Pancreas (tissue), 10 donors: ENCODE results near the gene NIP7. TPM values are rescaled to one million over a fixed set of nuclear protein-coding genes. Genes with fewer than 3 reads are reported as not detected.

Source experiments
- ATAC-seq, 4 donors: fragments of 200-7000 bp; cut with Tn5 transposase; one replicate each; pipeline versions ENCODE4 v1.8.0 to v1.9.1; 2020; ENCODE audit warnings: mild to moderate bottlenecking in 4 of 4, moderate library complexity in 4 of 4
- DNase-seq, 6 donors: peaks; one replicate each; pipeline ENCODE4 v3.0.0-alpha.2; 2020
- FAIRE-seq: peaks from 2 replicates; lab custom pipeline; 2012; peaks lifted over from hg19 to GRCh38; lab: Jason Lieb, UNC
- H3K27ac ChIP-seq, 4 donors: fragments of 200-600 bp; sonication (generic); 1 replicate in 3 of 4; 2 replicates in 1 of 4; pipeline versions ENCODE4 v1.5.0 to v1.8.0; 2020
- H3K27me3 ChIP-seq, 4 donors: fragments of 200-600 bp; one replicate each; pipeline ENCODE4 v1.8.0; 2021
- H3K36me3 ChIP-seq, 3 donors: fragments of 200-600 bp; sonication (generic) in 1 of 3; one replicate each; pipeline versions ENCODE4 v1.5.0 to v1.8.0; 2020 to 2021
- H3K4me1 ChIP-seq, 3 donors: fragments of 200-600 bp; one replicate each; pipeline ENCODE4 v1.8.0; 2021
- H3K4me3 ChIP-seq, 4 donors: fragments of 200-600 bp; sonication (generic) in 2 of 4; one replicate each; pipeline versions ENCODE4 v1.5.0 to v1.8.0; 2020 to 2021
- H3K9me3 ChIP-seq, 4 donors: fragments of 200-600 bp; one replicate each; pipeline ENCODE4 v1.8.0; 2021
- WGBS, 2 donors: extraction: QIAGEN DNeasy Blood & Tissue Kit; methylation state at CpG; one replicate each; pipeline ENCODE4 v1.1.7; 2013; 5-methylcytosine and 5-hydroxymethylcytosine counted together
- intact Hi-C, 3 donors: fragments of 100-400 bp; cut with DNase I; formaldehyde crosslinking; loops; one replicate each; pipeline versions ENCODE4 v1.11.1 to v1.14.2; 2022
- polyA plus RNA-seq, 2 donors: library from polyadenylated mRNA; stranded (reverse); fragments of 200-250 nt; gene quantifications; one replicate each; pipeline ENCODE4 v1.2.3, GENCODE V29; 2013
- total RNA-seq, 6 donors: library from RNA; stranded (reverse); fragmentation: NEBNext Ultra II Directional in 4 of 6; extraction: Animal tissue kit (Norgen Biotek cat#: 25700) in 4 of 6; gene quantifications; one replicate each; pipeline versions ENCODE4 v1.2.1 to v1.2.4, GENCODE V29; 2021 to 2023
- TF ChIP-seq, protein P1 (sequence below), 4 donors: fragments of 200-600 bp; sonication (generic) in 3 of 4; IDR thresholded peaks; one replicate each; pipeline versions ENCODE4 v1.5.0 to v1.8.0; 2021; ENCODE audit warnings: antibody characterized with exemption in 4 of 4
- donor health status: healthy with polysubstance abuse.
- donor health status: DM: no; HTN: no; CAD: no; lungs with moderate emphysema.
- donor health status: DM: no; HTN: no; CAD: no.
- donor health status: control.
- donor health status: control.
- donor health status: Bipolar disorder and iron deficiency.
- donor health status: DM: yes; HTN: yes; CAD: no.
- donor health status: DM: no; HTN: no; CAD: no.
- donor health status: DM: no; HTN: no; CAD: no.
- donor health status: DM: yes; HTN: yes; CAD: no.

The NIP7 gene
- total and polyA plus RNA-seq, 8 donors: 4.7 to 9.4 (median 7.1) TPM

DNA sequence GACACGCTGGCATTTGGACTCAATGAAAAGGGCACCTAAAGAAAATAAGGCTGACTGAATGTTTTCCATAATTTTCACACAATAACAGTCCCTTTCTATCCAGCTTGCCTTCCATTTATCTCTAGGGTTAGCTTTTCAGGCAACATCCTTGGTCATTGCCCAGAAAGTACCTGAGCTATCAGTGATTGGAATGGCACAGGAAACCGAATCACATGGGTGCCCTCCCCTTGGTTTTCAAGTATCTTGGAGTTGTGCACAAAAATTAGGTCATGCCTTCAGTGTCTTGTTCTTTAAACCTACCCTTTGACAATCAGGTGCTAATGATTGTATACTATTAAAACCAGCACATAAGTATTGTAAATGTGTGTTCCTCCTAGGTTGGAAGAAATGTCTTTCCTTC lies 31.7 kb upstream of the NIP7 start:
- Histone ChIP-seq H3K27ac (no peak overlapping the region), H3K9me3 (no peaks in the 10 kb centered on the region), H3K27me3 (no peaks in the 10 kb centered on the region), H3K4me3 (no peak overlapping the region), H3K4me1 (peaks cover 5 to 9% (median 6%) of the 10 kb centered on the region in 3 donors), H3K36me3 (no peaks in the 10 kb centered on the region)
- WGBS, 2 donors: 85 to 86% methylated on average over 2 of the region's 2 CpGs
- ATAC-seq (no peak), DNase-seq (no peak), FAIRE-seq (no peak)
- TF ChIP-seq, protein P1, sequence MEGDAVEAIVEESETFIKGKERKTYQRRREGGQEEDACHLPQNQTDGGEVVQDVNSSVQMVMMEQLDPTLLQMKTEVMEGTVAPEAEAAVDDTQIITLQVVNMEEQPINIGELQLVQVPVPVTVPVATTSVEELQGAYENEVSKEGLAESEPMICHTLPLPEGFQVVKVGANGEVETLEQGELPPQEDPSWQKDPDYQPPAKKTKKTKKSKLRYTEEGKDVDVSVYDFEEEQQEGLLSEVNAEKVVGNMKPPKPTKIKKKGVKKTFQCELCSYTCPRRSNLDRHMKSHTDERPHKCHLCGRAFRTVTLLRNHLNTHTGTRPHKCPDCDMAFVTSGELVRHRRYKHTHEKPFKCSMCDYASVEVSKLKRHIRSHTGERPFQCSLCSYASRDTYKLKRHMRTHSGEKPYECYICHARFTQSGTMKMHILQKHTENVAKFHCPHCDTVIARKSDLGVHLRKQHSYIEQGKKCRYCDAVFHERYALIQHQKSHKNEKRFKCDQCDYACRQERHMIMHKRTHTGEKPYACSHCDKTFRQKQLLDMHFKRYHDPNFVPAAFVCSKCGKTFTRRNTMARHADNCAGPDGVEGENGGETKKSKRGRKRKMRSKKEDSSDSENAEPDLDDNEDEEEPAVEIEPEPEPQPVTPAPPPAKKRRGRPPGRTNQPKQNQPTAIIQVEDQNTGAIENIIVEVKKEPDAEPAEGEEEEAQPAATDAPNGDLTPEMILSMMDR (IDR thresholded peaks at IDR 0.05): no peak
- intact Hi-C loops: no loop called here

DNA sequence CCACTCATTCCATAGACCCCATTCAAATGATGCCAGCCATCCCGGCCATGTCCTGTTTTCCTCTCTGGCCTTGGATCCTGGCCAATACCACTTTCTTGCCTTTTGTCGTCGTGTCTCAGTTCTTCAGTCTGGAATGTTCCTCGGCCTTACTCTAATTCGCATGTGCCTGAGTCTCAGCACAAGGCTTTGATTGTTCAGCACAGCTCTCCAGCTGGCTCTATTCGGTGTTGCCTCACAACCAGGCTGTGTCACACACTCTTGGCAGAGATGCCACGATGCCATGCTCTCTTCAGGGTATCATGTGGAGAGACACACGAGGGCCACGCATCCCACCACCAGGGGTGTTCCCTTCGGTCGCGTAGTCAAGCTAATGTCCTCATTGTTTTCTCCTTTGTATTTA lies 30.3 kb upstream of the NIP7 start:
- no peak overlapping the region for H3K27ac ChIP-seq
- ATAC-seq (no peak), DNase-seq (peak in 1 of 6 donors; percentile 30), FAIRE-seq (no peak)
- H3K36me3 ChIP-seq: no peaks in the 10 kb centered on the region
- H3K4me3 ChIP-seq: no peak overlapping the region
- H3K27me3 ChIP-seq: no peaks in the 10 kb centered on the region
- intact Hi-C loops: no loop called here
- TF ChIP-seq, protein P1 (IDR thresholded peaks at IDR 0.05): no peak
- peaks cover 6 to 15% (median 6%) of the 10 kb centered on the region in 3 donors for H3K4me1 ChIP-seq
- H3K9me3 ChIP-seq: no peaks in the 10 kb centered on the region
- WGBS, 2 donors: 86% methylated on average over 12 of the region's 12 CpGs

DNA sequence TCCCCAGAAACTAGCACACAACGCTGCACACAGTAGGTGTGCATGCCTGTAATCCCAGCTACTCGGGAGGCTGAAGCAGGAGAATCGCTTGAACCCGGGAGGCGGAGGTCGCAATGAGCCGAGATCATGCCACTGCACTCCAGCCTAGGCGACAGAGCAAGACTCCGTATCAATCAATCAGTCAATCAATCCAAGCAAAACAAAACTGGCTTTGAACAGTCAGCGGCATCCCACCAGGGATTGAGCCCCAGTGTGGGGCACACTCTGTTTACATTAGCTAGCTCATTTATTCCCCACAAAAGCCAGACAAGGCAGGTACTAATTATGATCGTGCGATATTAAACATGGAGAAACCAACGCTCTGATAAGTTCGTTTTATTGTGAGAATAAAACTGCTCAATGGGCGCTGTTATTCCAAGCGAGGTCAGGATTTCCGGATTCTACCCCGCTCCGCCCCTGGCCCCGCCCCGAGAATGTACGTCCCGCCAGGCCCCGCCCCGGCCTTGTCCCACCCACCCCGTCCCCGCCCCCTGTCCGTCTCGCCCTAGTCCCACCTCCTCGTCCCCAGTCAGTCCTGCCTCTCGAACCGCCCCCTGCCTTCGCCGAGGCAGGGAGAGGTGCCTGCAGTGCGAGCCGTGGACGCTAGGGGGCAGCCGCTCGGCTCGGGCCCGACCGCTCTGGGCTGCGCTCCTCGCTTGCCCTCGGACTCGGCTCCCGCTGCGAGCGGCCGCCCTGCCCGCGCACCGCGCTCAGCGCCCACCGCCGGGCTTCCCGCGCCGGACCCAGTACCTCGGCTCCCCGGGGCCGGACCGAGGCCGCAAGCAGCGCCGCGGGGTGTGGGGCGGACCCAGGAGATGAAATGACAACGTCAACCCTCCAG lies 28.7 kb upstream of the NIP7 start, which contains the start of gene VPS4A:
VPS4A (plus strand) TSS at position 698 of the 880 bp plus-strand sequence; CDS start at position 860, 162 bp downstream.
- Histone ChIP-seq H3K4me1 (peaks cover 14 to 29% (median 17%) of the 10 kb centered on the region in 3 donors), H3K36me3 (no peaks in the 10 kb centered on the region), H3K9me3 (no peaks in the 10 kb centered on the region), H3K4me3 (peak within 1 kb of the TSS; percentile 91 to 98 (median 96)), H3K27me3 (no peaks in the 10 kb centered on the region), H3K27ac (peak within 1 kb of the TSS; percentile 78 to 90 (median 80))
- FAIRE-seq: no peak
- intact Hi-C loops: no loop called here
- peak; percentile 91 to 95 (median 93) for ATAC-seq
- WGBS, 2 donors: 6 to 15% methylated on average over 28 to 70 of the region's 70 CpGs
- TF ChIP-seq, protein P1 (IDR thresholded peaks at IDR 0.05): peak; percentile 88 to 92 (median 90)
- peak; percentile 95 to 100 (median 97) for DNase-seq

DNA sequence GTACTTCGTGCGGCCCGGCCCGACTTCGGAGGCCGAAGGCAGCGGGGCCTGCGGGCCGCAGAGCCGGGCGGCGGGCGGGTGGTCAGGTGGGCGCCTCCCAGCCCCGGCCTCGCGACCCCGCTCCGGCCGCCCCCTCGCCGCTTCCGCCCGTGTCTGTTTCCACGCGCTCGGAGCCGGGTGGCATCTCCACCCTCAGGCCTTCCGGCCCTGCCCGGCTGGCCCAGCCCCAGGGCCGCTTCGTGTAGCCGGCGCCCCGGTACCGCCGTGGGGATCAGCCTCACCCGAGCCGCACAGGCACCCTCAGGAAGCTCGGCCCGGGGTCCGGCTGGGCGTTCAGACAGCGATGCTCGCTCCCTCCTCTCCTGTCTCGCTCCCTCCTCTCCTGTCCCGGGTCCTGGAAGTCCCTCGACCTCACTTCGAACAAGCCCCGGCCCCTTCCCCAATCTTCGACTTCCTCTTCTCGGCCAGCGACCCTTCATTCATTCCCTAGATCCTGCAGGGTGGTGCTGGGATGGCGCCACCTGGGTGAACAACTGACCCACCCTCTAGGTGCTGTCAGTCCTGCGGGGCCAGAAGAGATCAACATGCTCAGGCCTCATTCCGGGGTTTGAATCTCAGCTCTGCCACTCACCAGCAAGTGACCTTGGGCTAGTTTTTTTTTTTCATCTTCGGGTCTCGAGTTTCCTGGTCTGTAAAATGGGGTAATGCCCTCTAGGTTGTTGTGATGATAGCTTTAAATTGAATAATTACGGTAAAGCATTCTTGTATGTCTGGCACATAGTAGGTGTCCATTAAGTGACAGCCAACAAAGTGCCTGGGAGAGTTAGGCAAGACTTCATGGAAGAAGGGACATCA lies 27.8 kb upstream of the NIP7 start:
- TF ChIP-seq, protein P1 (IDR thresholded peaks at IDR 0.05): no peak
- peaks cover 0 to 6% (median 0%) of the 10 kb centered on the region in 3 donors for H3K36me3 ChIP-seq
- ATAC-seq (peak; percentile 32 to 57 (median 36)), DNase-seq (peak in 2 of 6 donors; percentile 62 to 89), FAIRE-seq (no peak)
- intact Hi-C loops: no loop called here
- peak overlapping the region; percentile 91 to 98 (median 96) for H3K4me3 ChIP-seq
- peak overlapping the region; percentile 69 to 90 (median 80) for H3K27ac ChIP-seq
- WGBS, 2 donors: 1 to 2% methylated on average over 44 to 59 of the region's 59 CpGs
- H3K27me3 ChIP-seq: no peaks in the 10 kb centered on the region
- H3K9me3 ChIP-seq: no peaks in the 10 kb centered on the region
- H3K4me1 ChIP-seq: peaks cover 16 to 32% (median 19%) of the 10 kb centered on the region in 3 donors
